Measurements from ENCODE around the gene ACER1.
"Not testable (repeated sequence)": the region's sequence is repeated elsewhere in the genome, so short reads cannot be mapped to it uniquely, and the experiment has no call there.

Gene ACER1

GRCh38 chr19:6325614-6326013 lies 7.8 kb downstream of the ACER1 start:
- H3K4me3 ChIP-seq (ENCODE audit: low read depth, low read length) = no peak overlapping the region
- no peak for TF ChIP-seq POLR2A (IDR thresholded peaks at IDR 0.05; ENCODE audit: extremely low read depth, insufficient read length)
- no peak for TF ChIP-seq MYC (IDR thresholded peaks at IDR 0.05; ENCODE audit: low read depth, low read length)
- no peak for DNase-seq (ENCODE audit: low read depth)

GRCh38 chr19:6324757-6325156 lies 8.7 kb downstream of the ACER1 start:
- H3K4me3 ChIP-seq (ENCODE audit: low read depth, low read length) = no peak overlapping the region
- DNase-seq (ENCODE audit: low read depth) = no peak
- TF ChIP-seq CTCF (IDR thresholded peaks at IDR 0.05; ENCODE audit: low read depth, low read length) (no peak), MYC (IDR thresholded peaks at IDR 0.05; ENCODE audit: low read depth, low read length) (no peak), POLR2A (IDR thresholded peaks at IDR 0.05; ENCODE audit: extremely low read depth, insufficient read length) (no peak)
- TF ChIP-seq, protein P1, sequence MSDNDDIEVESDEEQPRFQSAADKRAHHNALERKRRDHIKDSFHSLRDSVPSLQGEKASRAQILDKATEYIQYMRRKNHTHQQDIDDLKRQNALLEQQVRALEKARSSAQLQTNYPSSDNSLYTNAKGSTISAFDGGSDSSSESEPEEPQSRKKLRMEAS (IDR thresholded peaks at IDR 0.05; ENCODE audit: low read depth, low read length) = no peak

- DNase-seq (ENCODE audit: low read depth) = no peak
- no peak overlapping the region for H3K4me3 ChIP-seq (ENCODE audit: low read depth, low read length)
- no peak for TF ChIP-seq POLR2A (IDR thresholded peaks at IDR 0.05; ENCODE audit: extremely low read depth, insufficient read length)
- TF ChIP-seq, protein P1 (IDR thresholded peaks at IDR 0.05; ENCODE audit: low read depth, low read length) = no peak
- TF ChIP-seq CTCF (IDR thresholded peaks at IDR 0.05; ENCODE audit: low read depth, low read length) = no peak
- no peak for TF ChIP-seq MYC (IDR thresholded peaks at IDR 0.05; ENCODE audit: low read depth, low read length)
Measured at GRCh38 chr19:6322284-6322683, 11.1 kb downstream of the ACER1 start.

DNA sequence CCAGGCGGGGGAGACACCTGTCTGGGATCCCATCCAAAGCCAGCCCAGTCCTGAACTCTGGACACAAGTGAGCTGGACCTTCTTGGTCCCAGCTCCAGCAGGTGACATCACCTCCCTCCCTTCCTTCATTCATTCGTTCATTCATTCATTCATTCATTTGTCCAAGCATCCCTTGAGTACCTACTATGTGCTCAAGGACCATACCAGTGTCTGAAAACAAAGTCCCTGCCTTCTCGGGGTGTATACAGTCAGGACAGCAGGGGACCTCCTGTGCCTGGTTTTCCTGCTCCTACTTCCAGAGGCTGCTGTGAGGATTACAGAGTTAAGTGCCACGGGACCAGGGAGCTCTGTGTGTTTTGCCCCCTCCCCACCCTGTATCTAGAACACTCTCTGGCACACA lies 14.0 kb downstream of the ACER1 start:
- H3K4me3 ChIP-seq (ENCODE audit: low read depth, low read length) = no peak overlapping the region
- DNase-seq (ENCODE audit: low read depth) = no peak
- no peak for TF ChIP-seq CTCF (IDR thresholded peaks at IDR 0.05; ENCODE audit: low read depth, low read length)

DNA sequence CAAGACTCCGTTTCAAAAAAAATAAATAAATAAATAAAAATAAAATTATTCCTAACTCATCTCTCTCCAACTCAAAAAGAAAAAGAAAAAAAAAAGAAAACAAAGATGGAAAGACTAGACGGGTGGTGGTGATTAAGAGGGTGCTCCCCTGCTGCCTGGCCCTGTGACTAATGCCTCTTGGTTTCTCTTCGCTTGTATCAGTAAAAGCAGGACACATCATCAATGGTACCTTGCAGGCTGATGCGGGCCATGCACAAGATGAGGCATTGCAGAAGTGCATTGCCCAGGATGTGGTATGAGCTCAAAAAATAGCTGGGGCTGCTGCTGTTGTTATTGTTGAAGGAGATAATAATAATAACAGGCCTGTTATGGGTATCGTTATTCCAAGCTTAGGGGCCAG lies 14.6 kb downstream of the ACER1 start:
- TF ChIP-seq CTCF (IDR thresholded peaks at IDR 0.05; ENCODE audit: low read depth, low read length) = no peak
- TF ChIP-seq, protein P1 (IDR thresholded peaks at IDR 0.05; ENCODE audit: low read depth, low read length) = no peak
- TF ChIP-seq POLR2A (IDR thresholded peaks at IDR 0.05; ENCODE audit: extremely low read depth, insufficient read length) = no peak
- TF ChIP-seq MYC (IDR thresholded peaks at IDR 0.05; ENCODE audit: low read depth, low read length) = no peak
- no peak for DNase-seq (ENCODE audit: low read depth)
- H3K4me3 ChIP-seq (ENCODE audit: low read depth, low read length) = no peak overlapping the region

- not testable (repeated sequence) for H3K4me3 ChIP-seq (ENCODE audit: low read depth, low read length); DNase-seq (ENCODE audit: low read depth)
Measured at GRCh38 chr19:6315646-6316045, 17.8 kb downstream of the ACER1 start.

DNA sequence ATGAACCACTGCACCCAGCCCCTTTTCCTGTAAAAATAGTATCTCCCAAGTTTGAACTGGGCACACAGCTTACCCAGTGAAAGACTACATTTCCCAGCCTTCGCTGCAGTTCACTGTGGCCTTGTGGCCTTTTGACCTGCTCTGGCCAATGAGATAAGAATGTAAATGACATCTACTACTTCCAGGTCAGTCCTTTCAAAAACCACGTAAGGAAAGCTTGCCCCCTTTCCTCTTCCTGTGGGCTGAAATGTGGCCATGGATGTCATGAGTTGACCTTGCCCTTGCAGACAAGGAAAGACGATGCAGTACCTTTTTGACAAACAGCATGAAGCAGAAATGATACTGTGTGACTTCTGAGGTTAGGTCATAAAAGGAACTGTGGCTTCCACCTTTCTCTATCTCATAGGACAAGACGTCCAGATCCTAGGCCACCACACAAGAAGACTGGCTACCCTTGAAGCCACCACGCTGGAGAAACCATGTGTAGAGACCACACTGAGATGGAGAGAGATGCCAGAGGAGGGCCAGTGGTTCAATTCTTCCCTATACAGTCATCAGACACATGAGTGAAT lies 19.9 kb downstream of the ACER1 start:
- no peak overlapping the region for H3K4me3 ChIP-seq (ENCODE audit: low read depth, low read length)
- no peak for TF ChIP-seq CTCF (IDR thresholded peaks at IDR 0.05; ENCODE audit: low read depth, low read length)
- no peak for TF ChIP-seq MYC (IDR thresholded peaks at IDR 0.05; ENCODE audit: low read depth, low read length)
- TF ChIP-seq POLR2A (IDR thresholded peaks at IDR 0.05; ENCODE audit: extremely low read depth, insufficient read length) = no peak
- TF ChIP-seq, protein P1 (IDR thresholded peaks at IDR 0.05; ENCODE audit: low read depth, low read length) = no peak
- no peak for DNase-seq (ENCODE audit: low read depth)
